Smooth muscle cell (in vitro differentiated cells): Measurements from ENCODE around the gene KLF13. TPM values are rescaled to one million over a fixed set of nuclear protein-coding genes. Genes with fewer than 3 reads are reported as not detected.
"Not testable (repeated sequence)": the region's sequence is repeated elsewhere in the genome, so short reads cannot be mapped to it uniquely, and the experiment has no call there.

ENCODE experiments used
- DNase-seq: peaks from one replicate; lab custom pipeline; 2025; ENCODE audit not compliant: unreplicated experiment; lab: John Stamatoyannopoulos, UW
- H2AFZ ChIP-seq: fragments of 200-600 bp; sonication (generic); 2 replicates; pipeline ENCODE4 v1.6.0; 2016; ENCODE audit warnings: antibody characterized with exemption, low read depth, mild to moderate bottlenecking
- H3F3A ChIP-seq: fragments of 200-600 bp; sonication (generic); 2 replicates; pipeline ENCODE4 v1.6.0; 2017; ENCODE audit warnings: antibody characterized with exemption, low read depth
- H3K27ac ChIP-seq: fragments of 200-600 bp; sonication (generic); 2 replicates; pipeline ENCODE4 v1.5.1; 2016; ENCODE audit warnings: low read depth, mild to moderate bottlenecking
- H3K27me3 ChIP-seq: fragments of 200-600 bp; sonication (generic); 2 replicates; pipeline ENCODE4 v1.6.1; 2016; ENCODE audit warnings: low read depth, mild to moderate bottlenecking
- H3K36me3 ChIP-seq: fragments of 200-600 bp; sonication (generic); 2 replicates; pipeline ENCODE4 v1.5.1; 2016; ENCODE audit warnings: low read depth
- H3K4me1 ChIP-seq: fragments of 200-600 bp; sonication (generic); 2 replicates; pipeline ENCODE4 v1.5.1; 2016; ENCODE audit warnings: low read depth
- H3K4me2 ChIP-seq: fragments of 200-600 bp; sonication (generic); 2 replicates; pipeline ENCODE4 v1.6.0; 2016; ENCODE audit warnings: mild to moderate bottlenecking
- H3K4me3 ChIP-seq: fragments of 200-600 bp; sonication (generic); 2 replicates; pipeline ENCODE4 v1.5.1; 2016; ENCODE audit warnings: mild to moderate bottlenecking
- H3K79me2 ChIP-seq: fragments of 200-600 bp; sonication (generic); 2 replicates; pipeline ENCODE4 v1.6.0; 2016; ENCODE audit warnings: low read depth, mild to moderate bottlenecking
- H3K9ac ChIP-seq: fragments of 200-600 bp; sonication (generic); 2 replicates; pipeline ENCODE4 v1.6.0; 2016; ENCODE audit warnings: low read depth
- H3K9me3 ChIP-seq: fragments of 200-600 bp; sonication (generic); replicated peaks from 2 replicates; pipeline ENCODE4 v1.5.1; 2016; ENCODE audit warnings: low read depth
- H4K20me1 ChIP-seq: fragments of 200-600 bp; sonication (generic); 2 replicates; pipeline ENCODE4 v1.6.0; 2016; ENCODE audit warnings: low read depth
- WGBS: methylation state at CpG from one replicate; pipeline ENCODE4 v1.1.7; 2016; ENCODE audit warnings: low lambda C conversion rate; 5-methylcytosine and 5-hydroxymethylcytosine counted together
- polyA plus RNA-seq: library from polyadenylated mRNA; unstranded; fragments of >200 nt; fragmentation: Nextera tagmentation; extraction: Ambion mirVana; gene quantifications from 2 replicates; pipeline ENCODE4 v1.2.1, GENCODE V29; 2016
- total RNA-seq: library from RNA; depleted of rRNA; stranded (reverse); fragments of >200 nt; gene quantifications from 2 replicates; pipeline ENCODE4 v1.2.3, GENCODE V29; 2014
- TF ChIP-seq, protein P1 (sequence below): fragments of 200-600 bp; sonication (generic); IDR thresholded peaks from 2 replicates; pipeline ENCODE4 v1.5.1; 2017; ENCODE audit warnings: borderline replicate concordance, mild to moderate bottlenecking, antibody characterized with exemption; ENCODE audit not compliant: insufficient read depth, poor library complexity, severe bottlenecking

KLF13 gene
- total and polyA plus RNA-seq, 2 experiments from 2014 or later, result 42.1 to 74.2 TPM

DNA sequence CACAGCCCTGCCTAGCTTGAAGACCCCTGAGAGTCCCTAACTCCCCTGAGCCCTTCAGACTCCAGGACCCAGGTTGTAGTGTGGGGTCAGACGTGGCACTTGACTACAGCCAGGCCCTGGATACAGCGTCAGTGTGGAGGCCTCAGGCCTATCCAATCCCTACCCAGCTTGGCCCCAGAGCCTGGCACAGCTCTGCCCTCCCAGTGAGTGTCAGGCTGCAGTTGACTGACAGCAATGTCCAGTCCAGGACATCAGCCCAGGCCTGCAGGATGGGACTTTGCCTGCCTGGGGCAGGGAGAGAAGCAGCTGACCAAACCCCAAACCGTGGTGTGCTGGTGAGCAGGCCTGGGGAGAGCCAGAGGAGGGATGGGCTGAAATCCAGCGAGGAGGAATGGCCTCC is 27.3 kb downstream of the KLF13 start:
- H3K27ac ChIP-seq, result peak overlapping the region; percentile 57
- peak overlapping the region; percentile 11 for H3K9ac ChIP-seq
- DNase-seq, result no peak
- WGBS, result 82% methylated on average over 4 of the region's 4 CpGs
- H2AFZ ChIP-seq, result no peak overlapping the region
- no peaks in the 10 kb centered on the region for H3K27me3 ChIP-seq
- peaks cover 4% of the 10 kb centered on the region for H3K36me3 ChIP-seq
- peaks cover 100% of the 10 kb centered on the region for H4K20me1 ChIP-seq
- TF ChIP-seq, protein P1, sequence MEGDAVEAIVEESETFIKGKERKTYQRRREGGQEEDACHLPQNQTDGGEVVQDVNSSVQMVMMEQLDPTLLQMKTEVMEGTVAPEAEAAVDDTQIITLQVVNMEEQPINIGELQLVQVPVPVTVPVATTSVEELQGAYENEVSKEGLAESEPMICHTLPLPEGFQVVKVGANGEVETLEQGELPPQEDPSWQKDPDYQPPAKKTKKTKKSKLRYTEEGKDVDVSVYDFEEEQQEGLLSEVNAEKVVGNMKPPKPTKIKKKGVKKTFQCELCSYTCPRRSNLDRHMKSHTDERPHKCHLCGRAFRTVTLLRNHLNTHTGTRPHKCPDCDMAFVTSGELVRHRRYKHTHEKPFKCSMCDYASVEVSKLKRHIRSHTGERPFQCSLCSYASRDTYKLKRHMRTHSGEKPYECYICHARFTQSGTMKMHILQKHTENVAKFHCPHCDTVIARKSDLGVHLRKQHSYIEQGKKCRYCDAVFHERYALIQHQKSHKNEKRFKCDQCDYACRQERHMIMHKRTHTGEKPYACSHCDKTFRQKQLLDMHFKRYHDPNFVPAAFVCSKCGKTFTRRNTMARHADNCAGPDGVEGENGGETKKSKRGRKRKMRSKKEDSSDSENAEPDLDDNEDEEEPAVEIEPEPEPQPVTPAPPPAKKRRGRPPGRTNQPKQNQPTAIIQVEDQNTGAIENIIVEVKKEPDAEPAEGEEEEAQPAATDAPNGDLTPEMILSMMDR, result no peak
- H3K9me3 ChIP-seq, result no peaks in the 10 kb centered on the region
- H3K79me2 ChIP-seq, result peaks cover 100% of the 10 kb centered on the region
- H3F3A ChIP-seq, result no peaks in the 10 kb centered on the region
- peak overlapping the region; percentile 54 for H3K4me2 ChIP-seq
- H3K4me1 ChIP-seq, result peaks cover 26% of the 10 kb centered on the region
- H3K4me3 ChIP-seq, result no peak overlapping the region

GRCh38 chr15:31356097-31356496 is 29.5 kb downstream of the KLF13 start:
- H2AFZ ChIP-seq, H3F3A ChIP-seq, H3K9me3 ChIP-seq, H3K36me3 ChIP-seq, H3K27me3 ChIP-seq, H3K9ac ChIP-seq, DNase-seq, H3K4me3 ChIP-seq: not testable (repeated sequence)
- peak overlapping the region; percentile 16 for H3K4me2 ChIP-seq
- peaks cover 100% of the 10 kb centered on the region for H3K79me2 ChIP-seq
- peaks cover 33% of the 10 kb centered on the region for H3K4me1 ChIP-seq
- H4K20me1 ChIP-seq, result peaks cover 100% of the 10 kb centered on the region
- 92% methylated on average over 11 of the region's 11 CpGs for WGBS
- peak overlapping the region; percentile 79 for H3K27ac ChIP-seq

- H3K27ac ChIP-seq, result peak overlapping the region; percentile 61
- peak overlapping the region; percentile 66 for H3K4me2 ChIP-seq
- peaks cover 37% of the 10 kb centered on the region for H3K4me1 ChIP-seq
- no peaks in the 10 kb centered on the region for H3K9me3 ChIP-seq
- H3K27me3 ChIP-seq, result no peaks in the 10 kb centered on the region
- peaks cover 100% of the 10 kb centered on the region for H4K20me1 ChIP-seq
- no peak for DNase-seq
- peaks cover 100% of the 10 kb centered on the region for H3K79me2 ChIP-seq
- peaks cover 4% of the 10 kb centered on the region for H3K36me3 ChIP-seq
- no peak overlapping the region for H3K9ac ChIP-seq
- H2AFZ ChIP-seq, result no peak overlapping the region
- 86% methylated on average over 13 of the region's 13 CpGs for WGBS
- H3K4me3 ChIP-seq, result no peak overlapping the region
- TF ChIP-seq, protein P1, result no peak
- no peaks in the 10 kb centered on the region for H3F3A ChIP-seq
Measured at GRCh38 chr15:31357148-31357547, 30.5 kb downstream of the KLF13 start.

DNA sequence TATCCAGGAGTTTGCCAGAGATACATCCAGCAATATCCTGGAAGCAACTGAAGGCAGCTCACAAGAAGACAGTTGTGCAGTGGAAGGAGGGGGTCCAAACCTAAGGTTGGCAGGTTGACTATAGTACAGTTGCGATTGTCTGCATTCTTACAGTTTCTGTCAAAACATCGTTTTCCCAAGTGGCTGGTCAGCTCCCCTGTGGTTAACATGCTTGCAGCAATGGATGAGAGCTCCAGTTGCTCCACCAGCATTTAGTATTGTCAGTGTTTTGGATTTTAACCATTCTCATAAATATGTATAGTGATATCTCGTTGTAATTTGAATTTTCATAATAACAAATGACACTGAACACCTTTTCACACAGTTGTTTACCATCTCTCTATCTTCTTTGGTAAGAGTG is 31.5 kb downstream of the KLF13 start:
- Histone ChIP-seq H3K79me2 (peaks cover 100% of the 10 kb centered on the region), H3K4me2 (no peak overlapping the region), H2AFZ (no peak overlapping the region), H3K27me3 (no peaks in the 10 kb centered on the region), H3K27ac (no peak overlapping the region), H3K9ac (no peak overlapping the region), H4K20me1 (peaks cover 100% of the 10 kb centered on the region), H3K4me1 (peaks cover 27% of the 10 kb centered on the region), H3K9me3 (no peaks in the 10 kb centered on the region), H3F3A (no peaks in the 10 kb centered on the region), H3K36me3 (peaks cover 4% of the 10 kb centered on the region), H3K4me3 (no peak overlapping the region)
- TF ChIP-seq, protein P1, result no peak
- WGBS, result 82% methylated on average over 3 of the region's 3 CpGs
- no peak for DNase-seq
